ENCODE data around the gene IFNA5. TPM values are rescaled to one million over a fixed set of nuclear protein-coding genes. Genes with fewer than 3 reads are reported as not detected.
A peak's percentile ranks its signal among the peaks of the same experiment; 100 is the strongest.

The IFNA5 gene
- total RNA-seq, 1 donor from 2014 or later = not detected

- no peak for TF ChIP-seq CTCF (conservative IDR thresholded peaks at IDR 0.05; ENCODE audit: low read depth, low read length)
- H3K4me3 ChIP-seq (ENCODE audit: low read depth, low read length) = peak overlapping the region; percentile 69
- no peak for DNase-seq (ENCODE audit: low read depth)
Measured at GRCh38 chr9:21333226-21333625, 28.1 kb upstream of the IFNA5 start.

GRCh38 chr9:21331676-21332402 lies 26.7 kb upstream of the IFNA5 start:
- no peak for DNase-seq (ENCODE audit: low read depth)
- TF ChIP-seq CTCF (conservative IDR thresholded peaks at IDR 0.05; ENCODE audit: low read depth, low read length) = no peak
- H3K4me3 ChIP-seq (ENCODE audit: low read depth, low read length) = peak overlapping the region; percentile 10

- peak; percentile 70 for TF ChIP-seq CTCF (conservative IDR thresholded peaks at IDR 0.05; ENCODE audit: low read depth, low read length)
- DNase-seq (ENCODE audit: low read depth) = no peak
Measured at GRCh38 chr9:21326526-21327139, 21.5 kb upstream of the IFNA5 start.

GRCh38 chr9:21324047-21324446 lies 18.9 kb upstream of the IFNA5 start:
- no peak overlapping the region for H3K4me3 ChIP-seq (ENCODE audit: low read depth, low read length)
- no peak for DNase-seq (ENCODE audit: low read depth)
- no peak for TF ChIP-seq CTCF (conservative IDR thresholded peaks at IDR 0.05; ENCODE audit: low read depth, low read length)

More at GRCh38 chr9:21326526-21327139, 21.5 kb upstream of the IFNA5 start:
- no peak overlapping the region for H3K4me3 ChIP-seq (ENCODE audit: low read depth, low read length)

- H3K4me3 ChIP-seq (ENCODE audit: low read depth, low read length) = no peak overlapping the region
- no peak for TF ChIP-seq CTCF (conservative IDR thresholded peaks at IDR 0.05; ENCODE audit: low read depth, low read length)
- no peak for DNase-seq (ENCODE audit: low read depth)
Measured at GRCh38 chr9:21322911-21323461, 17.9 kb upstream of the IFNA5 start.

GRCh38 chr9:21320465-21320864 lies 15.4 kb upstream of the IFNA5 start:
- no peak for TF ChIP-seq CTCF (conservative IDR thresholded peaks at IDR 0.05; ENCODE audit: low read depth, low read length)
- no peak for DNase-seq (ENCODE audit: low read depth)

More at GRCh38 chr9:21320465-21320864, 15.4 kb upstream of the IFNA5 start:
- H3K4me3 ChIP-seq (ENCODE audit: low read depth, low read length) = no peak overlapping the region
